Measurements from ENCODE around the gene ART1.

- TF ChIP-seq CTCF (IDR thresholded peaks at IDR 0.05; ENCODE audit: low read depth, low read length, poor library complexity, severe bottlenecking): no peak
- no peak for TF ChIP-seq EZH2phosphoT487 (IDR thresholded peaks at IDR 0.05; ENCODE audit: borderline replicate concordance, low read length)
Measured at GRCh38 chr11:3671334-3672254, 26.7 kb downstream of the ART1 start, which contains the start of gene CHRNA10.

Data from DOHH2 (cell line).